GM21528 (cell line): Measurements from ENCODE around the gene REG4.
"Not testable (repeated sequence)": the region's sequence is repeated elsewhere in the genome, so short reads cannot be mapped to it uniquely, and the experiment has no call there.

Experiments used
- ATAC-seq: cut with Tn5 transposase; IDR thresholded peaks from one replicate; pipeline ENCODE4 v1.9.1; 2021; ENCODE audit warnings: mild to moderate bottlenecking, moderate library complexity; ENCODE audit not compliant: unreplicated experiment, low FRiP score

The REG4 gene

DNA sequence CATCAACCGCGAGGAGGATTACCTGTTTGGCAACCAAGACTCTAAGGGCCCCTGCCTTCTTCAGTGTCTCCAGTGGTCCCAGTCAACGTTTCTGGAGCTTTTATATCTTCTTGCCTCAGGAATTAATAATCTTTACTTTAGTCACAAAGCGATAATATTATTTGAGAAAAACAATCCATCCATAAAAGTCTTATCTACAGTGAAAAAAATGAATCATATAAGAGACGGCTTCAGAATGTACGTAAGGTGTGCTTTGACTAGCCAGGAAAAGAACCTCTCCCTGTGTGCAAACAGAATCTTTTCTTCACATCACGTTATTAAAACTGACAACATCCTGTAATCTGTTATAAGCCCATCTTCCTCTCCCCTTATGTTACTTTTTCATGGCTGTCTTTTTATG lies at the start of gene REG4:
REG4 (minus strand) TSS at position 74 of the 400 bp plus-strand sequence. CDS start 2,691 bp downstream, outside the sequence.
- ATAC-seq, result no peak

DNA sequence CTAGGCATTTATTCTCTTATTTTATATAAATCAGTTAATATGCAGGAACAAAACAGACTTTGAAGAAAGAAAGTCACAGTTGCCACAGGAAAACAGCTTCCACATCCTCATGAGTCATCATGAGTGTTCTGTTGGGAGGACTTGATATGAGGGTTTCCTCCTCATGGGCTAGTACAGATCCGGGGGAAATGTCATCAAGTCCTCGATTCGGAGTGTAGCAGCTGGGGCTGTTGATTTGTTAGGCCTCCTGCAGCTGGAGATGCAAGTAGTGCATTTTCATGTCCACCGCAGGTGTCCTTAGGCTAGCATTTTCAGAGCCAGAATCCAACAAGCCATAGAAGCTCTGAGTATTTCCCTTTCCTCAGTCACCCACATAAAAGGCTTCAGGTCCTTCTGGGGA lies 48.4 kb upstream of the REG4 start:
- ATAC-seq, result no peak

- not testable (repeated sequence) for ATAC-seq
Measured at GRCh38 chr1:119858556-119859214, 47.4 kb upstream of the REG4 start.

GRCh38 chr1:119858126-119858525 lies 46.9 kb upstream of the REG4 start:
- ATAC-seq, result no peak

- ATAC-seq, result no peak
Measured at GRCh38 chr1:119853155-119853554, 41.9 kb upstream of the REG4 start.

GRCh38 chr1:119844206-119844605 lies 32.9 kb upstream of the REG4 start:
- ATAC-seq, result not testable (repeated sequence)

- no peak for ATAC-seq
Measured at GRCh38 chr1:119841306-119841705, 30.0 kb upstream of the REG4 start.

DNA sequence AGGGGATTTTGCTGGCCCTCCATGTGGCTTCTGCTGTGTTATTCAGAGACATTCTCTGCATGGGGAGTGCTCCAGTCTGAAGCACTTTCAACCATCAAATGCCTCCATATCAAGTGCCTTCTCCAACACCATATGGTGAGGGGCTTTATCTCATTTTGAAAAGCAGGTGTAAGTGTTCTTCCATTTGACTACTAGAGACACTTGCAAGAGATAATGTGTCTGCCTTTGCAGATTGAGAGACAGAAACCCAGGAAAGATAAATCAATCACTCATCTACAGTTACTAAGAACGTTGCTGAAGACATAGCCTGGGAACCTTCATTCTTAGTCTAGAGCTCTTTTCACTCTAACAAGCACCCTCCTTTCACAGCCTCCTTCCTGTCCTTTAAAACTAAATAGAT lies 29.5 kb upstream of the REG4 start:
- ATAC-seq, result no peak

DNA sequence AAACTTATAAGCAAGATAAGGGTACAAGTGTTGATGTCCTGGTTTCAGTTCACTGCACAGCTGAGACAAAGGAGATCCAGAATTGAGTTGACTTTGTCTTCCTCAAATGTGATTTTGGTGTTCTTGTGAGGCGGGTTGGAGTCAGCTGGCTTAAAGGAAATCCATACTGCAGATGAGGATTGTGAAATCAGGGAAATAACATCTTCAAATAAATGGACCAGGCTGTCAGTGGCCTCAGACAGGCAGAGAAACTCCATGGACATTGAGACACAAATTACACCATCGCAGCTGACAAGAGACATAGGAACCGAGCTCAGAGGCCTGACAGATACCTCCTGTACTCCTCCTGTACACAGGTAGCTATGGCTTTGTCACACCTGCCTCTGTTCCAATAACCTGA lies 27.0 kb upstream of the REG4 start:
- no peak for ATAC-seq

GRCh38 chr1:119834990-119835389 lies 23.7 kb upstream of the REG4 start:
- ATAC-seq, result no peak

DNA sequence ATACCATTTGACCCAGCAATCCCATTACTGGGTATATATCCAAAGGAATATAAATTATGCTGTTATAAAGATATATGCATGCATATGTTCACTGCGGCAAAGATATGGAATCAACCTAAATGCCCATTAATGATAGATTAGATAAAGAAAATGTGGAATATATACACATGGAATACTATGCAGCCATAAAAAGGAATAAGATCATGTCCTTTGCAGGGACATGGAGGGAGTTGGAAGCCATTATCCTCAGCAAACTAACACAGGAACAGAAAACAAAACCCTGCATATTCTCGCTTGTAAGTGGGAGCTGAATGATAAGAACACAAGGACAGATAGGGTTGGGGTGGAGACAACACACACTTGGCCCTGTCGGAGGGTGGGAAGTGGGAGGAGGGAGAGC lies 19.8 kb upstream of the REG4 start:
- no peak for ATAC-seq

DNA sequence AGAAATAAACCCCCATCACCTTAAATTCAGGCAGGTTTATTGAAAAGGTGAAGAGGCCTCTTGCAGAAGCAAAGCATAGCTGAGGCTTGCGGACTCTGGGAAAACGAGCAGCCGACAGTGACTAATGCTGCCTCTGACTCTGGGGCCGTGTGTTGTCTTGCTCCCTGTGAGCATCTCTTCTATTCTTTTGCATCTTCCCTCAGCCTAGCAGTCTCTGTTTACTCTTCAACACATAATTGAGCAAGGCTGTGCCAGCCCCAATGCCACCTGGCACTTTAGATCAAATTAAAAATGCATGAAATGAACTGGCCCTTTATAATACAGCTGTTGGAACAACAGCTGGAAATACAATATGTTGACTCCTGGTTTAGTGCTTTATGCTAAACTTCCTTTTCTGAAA lies 18.4 kb upstream of the REG4 start:
- ATAC-seq, result no peak

GRCh38 chr1:119829006-119829405 lies 17.7 kb upstream of the REG4 start:
- ATAC-seq, result not testable (repeated sequence)

DNA sequence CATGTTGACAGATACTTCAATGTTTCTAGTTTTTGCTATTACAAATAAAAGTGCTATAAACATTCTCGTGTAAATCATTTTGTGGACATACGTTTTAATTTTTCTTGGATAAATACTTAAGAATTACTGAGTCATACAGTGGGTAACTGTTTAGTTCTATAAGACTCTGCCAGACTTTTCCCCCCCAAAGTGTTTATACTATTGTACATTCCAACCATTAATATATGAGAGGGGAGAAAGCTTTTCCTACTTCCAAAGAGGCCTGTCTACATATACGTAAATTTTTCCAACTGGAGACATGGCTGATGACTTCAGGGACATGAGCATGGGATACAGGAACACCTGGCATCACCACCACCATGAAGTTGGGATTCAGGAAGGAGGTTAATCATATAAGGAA lies 17.0 kb upstream of the REG4 start:
- ATAC-seq, result no peak

GRCh38 chr1:119827010-119827409 lies 15.8 kb upstream of the REG4 start:
- no peak for ATAC-seq

DNA sequence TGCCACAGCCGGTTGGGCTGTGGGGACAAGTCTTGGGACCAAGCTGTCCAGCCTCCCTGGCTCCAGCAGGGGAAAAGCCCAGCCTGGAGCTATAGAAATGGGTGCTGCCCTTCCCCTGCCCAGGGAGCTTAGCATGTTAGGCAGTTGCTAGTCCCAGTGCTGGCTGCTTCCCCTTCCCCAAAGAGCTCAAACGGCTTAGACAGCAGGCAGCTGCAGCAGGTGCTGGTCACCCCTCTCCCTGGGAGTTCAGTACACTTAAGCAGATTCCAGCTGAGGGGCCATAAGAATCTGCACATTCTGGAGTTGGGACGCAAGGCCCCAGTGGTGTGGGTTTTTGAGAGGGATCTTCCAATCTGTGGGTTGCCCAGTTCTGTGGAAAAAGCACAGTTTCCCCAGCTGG lies 11.1 kb upstream of the REG4 start:
- ATAC-seq, result no peak

GRCh38 chr1:119818181-119818580 lies 6.9 kb upstream of the REG4 start:
- no peak for ATAC-seq

DNA sequence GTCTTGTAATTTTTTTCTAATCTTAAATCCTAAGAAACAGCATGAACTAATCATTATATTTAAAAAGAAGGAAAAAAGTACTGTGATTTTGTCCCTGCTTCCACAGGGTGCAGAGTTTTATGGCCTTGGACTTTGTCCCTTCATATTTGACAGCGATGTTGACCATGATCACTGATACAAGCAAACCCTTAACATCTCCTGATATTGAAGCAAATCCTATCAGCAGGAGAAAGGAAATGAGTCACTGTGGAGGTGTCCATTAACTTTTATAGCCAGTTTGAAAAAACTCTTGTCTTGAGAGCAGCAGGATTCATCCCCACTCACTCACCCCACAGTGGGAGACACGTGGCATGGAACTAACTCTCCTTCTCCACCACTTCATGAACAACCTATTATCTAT lies 5.1 kb upstream of the REG4 start:
- no peak for ATAC-seq

GRCh38 chr1:119815928-119816327 lies 4.7 kb upstream of the REG4 start:
- no peak for ATAC-seq

DNA sequence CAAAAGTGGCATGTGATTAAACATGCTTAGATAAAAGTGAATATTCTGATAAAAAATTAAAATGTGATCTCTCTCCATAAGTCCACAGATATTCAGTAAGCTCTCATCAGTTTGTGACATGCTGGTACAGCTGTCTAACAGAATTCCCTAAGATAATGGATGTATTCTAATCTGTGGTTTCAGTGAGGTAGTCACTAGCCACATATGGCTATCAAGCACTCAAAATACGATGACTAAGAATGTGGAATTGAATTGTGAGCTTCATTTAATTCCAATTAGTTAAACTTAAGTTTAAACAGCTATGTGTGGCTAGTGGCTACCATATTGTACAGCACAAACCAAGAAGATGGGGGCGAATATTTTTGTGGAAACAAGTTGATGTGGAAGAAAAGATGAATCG lies 4.1 kb upstream of the REG4 start:
- no peak for ATAC-seq

- ATAC-seq, result no peak
Measured at GRCh38 chr1:119814288-119814687, 3.0 kb upstream of the REG4 start.

DNA sequence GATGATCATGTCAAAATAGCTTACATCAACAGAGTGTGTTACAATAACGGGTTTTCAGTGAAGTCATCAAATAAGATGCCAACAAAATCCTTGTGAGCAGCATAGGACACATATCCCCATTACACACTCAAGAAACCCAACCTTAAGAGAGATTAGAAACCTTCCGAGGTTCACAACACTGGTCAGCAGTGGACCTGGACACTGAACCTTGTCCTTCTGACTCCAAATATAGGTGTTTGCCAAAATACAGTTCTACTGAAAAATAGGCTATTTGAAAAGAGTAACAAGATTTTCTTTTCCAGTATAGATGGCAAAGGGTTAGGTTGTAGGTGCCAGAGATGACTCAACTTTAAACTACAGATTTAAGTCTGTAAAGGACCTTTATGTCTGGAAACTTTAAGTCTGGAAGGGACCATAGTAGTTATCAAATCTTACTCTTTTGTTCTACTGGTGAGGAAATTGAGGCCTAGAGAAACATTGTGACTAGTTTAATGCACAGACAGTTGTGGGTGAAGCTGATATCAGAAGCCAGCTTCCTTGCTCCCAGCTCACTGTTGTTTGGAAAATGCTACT lies 811 bp upstream of the REG4 start:
- ATAC-seq, result no peak
